HG03521 (cell line): Measurements from ENCODE around the gene CCDC32.

Experiments used
- ATAC-seq: cut with Tn5 transposase; IDR thresholded peaks from one replicate; pipeline ENCODE4 v1.9.1; 2021; ENCODE audit warnings: mild to moderate bottlenecking, moderate library complexity; ENCODE audit not compliant: unreplicated experiment

Gene CCDC32

DNA sequence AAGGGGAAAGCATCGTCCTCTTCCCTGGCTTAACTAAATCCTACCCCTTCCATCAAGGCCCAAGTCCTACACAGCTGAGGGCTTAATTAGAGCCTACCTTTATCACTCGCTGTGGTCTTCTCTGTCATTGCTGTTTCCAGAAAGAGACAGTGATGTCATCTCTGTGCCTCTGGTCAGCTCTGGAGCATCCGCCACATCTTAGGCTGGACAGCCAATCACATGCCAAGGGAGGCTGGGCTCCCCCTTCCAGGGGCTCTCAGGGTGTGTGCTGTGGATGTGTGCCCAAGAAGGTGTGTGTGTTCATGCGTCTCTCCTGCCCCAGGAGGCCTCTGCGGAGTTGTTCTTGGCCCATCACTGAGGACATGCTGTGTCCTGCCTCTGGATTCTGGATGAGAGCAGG lies 51.2 kb downstream of the CCDC32 start:
- ATAC-seq: no peak

DNA sequence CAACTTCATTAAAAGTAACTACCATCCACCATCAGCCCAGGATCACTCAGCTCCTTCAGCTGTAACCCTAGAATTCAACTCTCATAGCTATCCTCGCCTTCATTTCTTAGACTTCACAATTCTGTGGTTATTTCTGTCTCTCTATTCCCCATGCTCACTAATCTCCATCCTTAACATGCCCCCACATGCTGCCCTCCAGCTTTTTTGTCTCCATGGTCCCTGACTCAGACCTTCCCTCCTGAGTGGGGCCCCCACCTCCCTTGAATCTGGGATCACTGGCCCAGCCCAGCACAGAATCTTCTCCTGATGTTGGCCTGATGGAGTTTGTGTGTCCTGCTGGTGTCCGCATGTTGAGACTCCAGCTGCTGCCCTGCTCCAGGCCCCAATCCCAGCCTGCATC lies 52.4 kb downstream of the CCDC32 start:
- ATAC-seq: no peak

- ATAC-seq: no peak
Measured at GRCh38 chr15:40511472-40512133, 53.2 kb downstream of the CCDC32 start.

DNA sequence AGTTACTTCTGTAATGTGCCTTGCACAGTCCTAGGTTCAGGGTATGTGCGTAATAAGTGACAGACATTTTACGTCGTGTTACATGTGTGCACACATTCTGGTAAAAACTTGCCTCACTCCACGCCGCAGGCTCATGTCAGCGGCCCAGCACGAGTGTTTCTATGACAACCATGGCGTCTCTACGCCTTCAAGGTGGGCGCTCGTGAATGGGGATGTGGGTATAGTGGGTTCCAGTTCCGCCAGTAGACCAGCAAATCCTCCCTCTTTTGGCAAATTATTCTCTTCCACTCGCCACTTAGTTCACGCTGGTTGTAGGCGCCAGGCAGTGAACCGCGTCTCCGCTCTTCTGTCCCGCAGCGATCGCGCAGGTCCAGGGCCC lies 53.8 kb downstream of the CCDC32 start:
- no peak for ATAC-seq

- no peak for ATAC-seq
Measured at GRCh38 chr15:40510201-40510600, 54.6 kb downstream of the CCDC32 start.

DNA sequence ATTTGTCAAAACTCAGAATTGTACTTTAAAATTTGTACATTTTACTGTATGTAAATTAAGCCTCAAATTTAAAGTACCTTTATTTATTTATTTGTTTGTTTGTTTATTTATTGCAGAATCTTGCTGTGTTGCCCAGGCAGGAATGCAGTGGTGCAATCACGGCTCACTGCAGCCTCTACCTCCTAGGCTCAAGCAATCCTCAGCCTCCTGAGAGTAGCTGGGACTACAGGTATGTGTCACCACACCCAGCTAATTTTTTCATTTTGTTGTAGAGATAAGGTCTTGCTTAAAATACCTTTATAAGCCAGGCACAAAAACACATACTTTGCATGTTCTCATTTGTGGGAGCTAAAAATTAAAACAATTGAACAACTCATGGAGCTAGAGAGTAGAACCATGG lies 56.6 kb downstream of the CCDC32 start:
- ATAC-seq: no peak

- no peak for ATAC-seq
Measured at GRCh38 chr15:40506964-40507571, 57.8 kb downstream of the CCDC32 start.
